ENCODE results near the gene PHYKPL.

DNA sequence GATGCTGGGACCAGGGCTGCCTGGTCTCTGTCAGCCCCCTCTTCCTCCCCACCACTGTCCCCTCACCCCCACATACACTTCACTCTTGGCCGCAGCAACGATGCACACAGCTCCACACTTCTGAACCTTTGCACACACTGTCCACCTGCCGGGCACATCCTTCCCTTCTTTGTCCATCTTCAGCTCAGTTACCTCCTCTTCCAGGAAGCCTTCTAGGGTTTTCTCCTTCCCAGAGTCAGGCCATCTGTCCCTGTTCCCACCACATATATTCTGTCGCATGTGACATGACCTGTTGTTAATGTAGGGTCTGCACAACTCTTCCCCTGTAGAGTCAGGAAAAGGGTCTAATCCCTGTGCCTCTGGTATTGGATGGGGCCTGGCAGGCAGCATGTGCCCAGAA is 38.6 kb upstream of the PHYKPL start:
- TF ChIP-seq POLR2A (IDR thresholded peaks at IDR 0.05) = no peak
- TF ChIP-seq, protein P1, sequence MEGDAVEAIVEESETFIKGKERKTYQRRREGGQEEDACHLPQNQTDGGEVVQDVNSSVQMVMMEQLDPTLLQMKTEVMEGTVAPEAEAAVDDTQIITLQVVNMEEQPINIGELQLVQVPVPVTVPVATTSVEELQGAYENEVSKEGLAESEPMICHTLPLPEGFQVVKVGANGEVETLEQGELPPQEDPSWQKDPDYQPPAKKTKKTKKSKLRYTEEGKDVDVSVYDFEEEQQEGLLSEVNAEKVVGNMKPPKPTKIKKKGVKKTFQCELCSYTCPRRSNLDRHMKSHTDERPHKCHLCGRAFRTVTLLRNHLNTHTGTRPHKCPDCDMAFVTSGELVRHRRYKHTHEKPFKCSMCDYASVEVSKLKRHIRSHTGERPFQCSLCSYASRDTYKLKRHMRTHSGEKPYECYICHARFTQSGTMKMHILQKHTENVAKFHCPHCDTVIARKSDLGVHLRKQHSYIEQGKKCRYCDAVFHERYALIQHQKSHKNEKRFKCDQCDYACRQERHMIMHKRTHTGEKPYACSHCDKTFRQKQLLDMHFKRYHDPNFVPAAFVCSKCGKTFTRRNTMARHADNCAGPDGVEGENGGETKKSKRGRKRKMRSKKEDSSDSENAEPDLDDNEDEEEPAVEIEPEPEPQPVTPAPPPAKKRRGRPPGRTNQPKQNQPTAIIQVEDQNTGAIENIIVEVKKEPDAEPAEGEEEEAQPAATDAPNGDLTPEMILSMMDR (IDR thresholded peaks at IDR 0.05) = no peak
